HEK293T (cell line): ENCODE results near the gene CDH16.

Experiments used
- ARNT ChIP-seq: fragments of 450-650 bp; IDR thresholded peaks from 2 replicates; pipeline ENCODE4 v1.6.1; 2017; ENCODE audit warnings: mild to moderate bottlenecking
- BHLHE40 ChIP-seq: fragments of 450-650 bp; IDR thresholded peaks from 2 replicates; pipeline ENCODE4 v1.6.1; 2016; ENCODE audit warnings: mild to moderate bottlenecking, moderate library complexity, borderline replicate concordance
- FOXA1 ChIP-seq: fragments of 450-650 bp; IDR thresholded peaks from 2 replicates; pipeline ENCODE4 v1.6.1; 2016; ENCODE audit warnings: mild to moderate bottlenecking
- FOXK2 ChIP-seq: fragments of 450-650 bp; IDR thresholded peaks from 2 replicates; pipeline ENCODE4 v1.6.1; 2016; ENCODE audit warnings: mild to moderate bottlenecking
- FOXM1 ChIP-seq: fragments of 450-650 bp; IDR thresholded peaks from 2 replicates; pipeline ENCODE4 v1.6.1; 2017; ENCODE audit warnings: mild to moderate bottlenecking, borderline replicate concordance
- HDGF ChIP-seq: fragments of 450-650 bp; IDR thresholded peaks from 2 replicates; pipeline ENCODE4 v1.6.1; 2017; ENCODE audit warnings: antibody characterized with exemption, borderline replicate concordance
- L3MBTL2 ChIP-seq: fragments of 450-650 bp; conservative IDR thresholded peaks from 2 replicates; pipeline ENCODE4 v1.6.1; 2016; ENCODE audit warnings: mild to moderate bottlenecking
- NFRKB ChIP-seq: fragments of 450-650 bp; IDR thresholded peaks from 2 replicates; pipeline ENCODE4 v1.6.1; 2016; ENCODE audit warnings: mild to moderate bottlenecking, moderate library complexity
- SP1 ChIP-seq: fragments of 450-650 bp; IDR thresholded peaks from 2 replicates; pipeline ENCODE4 v1.6.1; 2017
- TARDBP ChIP-seq: fragments of 450-650 bp; IDR thresholded peaks from 2 replicates; pipeline ENCODE4 v1.6.1; 2016
- ZNF384 ChIP-seq: fragments of 450-650 bp; IDR thresholded peaks from 2 replicates; pipeline ENCODE4 v1.6.1; 2016
- TF ChIP-seq, protein P1 (sequence below): fragments of 450-650 bp; IDR thresholded peaks from 2 replicates; pipeline ENCODE4 v1.6.1; 2016

DNA sequence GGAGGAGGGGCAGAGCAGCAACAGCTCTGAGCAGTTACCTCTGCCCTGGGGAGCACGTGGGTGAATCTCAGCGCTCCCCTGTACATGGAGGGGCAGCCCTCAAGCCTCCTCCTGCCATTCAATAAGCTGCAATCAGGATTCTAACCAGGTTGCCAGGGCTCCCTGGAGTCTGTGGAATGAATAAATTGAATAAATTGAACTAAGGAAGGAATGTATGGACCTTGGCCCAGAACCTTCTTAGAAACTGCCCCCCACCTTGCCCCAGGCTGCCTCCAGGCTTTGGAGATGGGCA lies 1.6 kb upstream of the CDH16 start:
- TF ChIP-seq, protein P1, sequence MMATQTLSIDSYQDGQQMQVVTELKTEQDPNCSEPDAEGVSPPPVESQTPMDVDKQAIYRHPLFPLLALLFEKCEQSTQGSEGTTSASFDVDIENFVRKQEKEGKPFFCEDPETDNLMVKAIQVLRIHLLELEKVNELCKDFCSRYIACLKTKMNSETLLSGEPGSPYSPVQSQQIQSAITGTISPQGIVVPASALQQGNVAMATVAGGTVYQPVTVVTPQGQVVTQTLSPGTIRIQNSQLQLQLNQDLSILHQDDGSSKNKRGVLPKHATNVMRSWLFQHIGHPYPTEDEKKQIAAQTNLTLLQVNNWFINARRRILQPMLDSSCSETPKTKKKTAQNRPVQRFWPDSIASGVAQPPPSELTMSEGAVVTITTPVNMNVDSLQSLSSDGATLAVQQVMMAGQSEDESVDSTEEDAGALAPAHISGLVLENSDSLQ, result no peak
- TF ChIP-seq FOXA1, result no peak
- no peak for TF ChIP-seq BHLHE40
- no peak for TF ChIP-seq ZNF384
- no peak for TF ChIP-seq SP1
- TF ChIP-seq TARDBP, result no peak
- no peak for TF ChIP-seq FOXK2
- TF ChIP-seq NFRKB, result no peak
- no peak for TF ChIP-seq L3MBTL2
- no peak for TF ChIP-seq FOXM1
- no peak for TF ChIP-seq HDGF
- no peak for TF ChIP-seq ARNT
